ENCODE measurements around the gene SPON1. TPM values are rescaled to one million over a fixed set of nuclear protein-coding genes. Genes with fewer than 3 reads are reported as not detected.

Gene SPON1
- total RNA-seq, 1 experiment from 2014 or later = 0.20 TPM

GRCh38 chr11:14242187-14242586 is 279.7 kb downstream of the SPON1 start:
- H2BK5ac ChIP-seq (ENCODE audit: insufficient read length, low read length) = no peak overlapping the region
- no peak overlapping the region for H2BK12ac ChIP-seq (ENCODE audit: insufficient read length, low read depth, low read length)
- H4K91ac ChIP-seq (ENCODE audit: insufficient read length, low read depth, low read length) = no peak overlapping the region
- H3K9ac ChIP-seq (ENCODE audit: extremely low read depth, insufficient read length, low read length) = no peak overlapping the region
- peaks cover 3% of the 10 kb centered on the region for H3K23me2 ChIP-seq (ENCODE audit: insufficient read length, low read depth, low read length, poor library complexity, severe bottlenecking)
- Mint-ChIP-seq H3K27ac (no peak overlapping the region), H3K9me3 (no peaks in the 10 kb centered on the region), H3K4me3 (no peak overlapping the region), H3K36me3 (ENCODE audit: insufficient read depth in 1 of 3, low read depth in 3 of 3) (no peaks in the 10 kb centered on the region; a peak in 1 of 7 replicates), H3K27me3 (ENCODE audit: low read depth) (peaks cover 1% of the 10 kb centered on the region; the same call in 1 of the 2 replicates), H3K4me1 (peaks cover 5 to 6% of the 10 kb centered on the region in 2 experiments; a peak in 3 of 4 replicates)
- H3T11ph ChIP-seq (ENCODE audit: low read length) = no peak overlapping the region
- H2BK20ac ChIP-seq (ENCODE audit: low read depth, low read length, poor library complexity, severe bottlenecking) = no peak overlapping the region
- no peaks in the 10 kb centered on the region for H4K20me1 ChIP-seq (ENCODE audit: control insufficient read depth, insufficient read depth, insufficient read length)
- H2AK5ac ChIP-seq (ENCODE audit: insufficient read length, low read length) = no peak overlapping the region
- no peaks in the 10 kb centered on the region for H3K79me2 ChIP-seq (ENCODE audit: insufficient read depth, low read length)
- H3K23ac ChIP-seq (ENCODE audit: insufficient read length, low read depth, low read length) = no peak overlapping the region
- TF ChIP-seq, protein P1, sequence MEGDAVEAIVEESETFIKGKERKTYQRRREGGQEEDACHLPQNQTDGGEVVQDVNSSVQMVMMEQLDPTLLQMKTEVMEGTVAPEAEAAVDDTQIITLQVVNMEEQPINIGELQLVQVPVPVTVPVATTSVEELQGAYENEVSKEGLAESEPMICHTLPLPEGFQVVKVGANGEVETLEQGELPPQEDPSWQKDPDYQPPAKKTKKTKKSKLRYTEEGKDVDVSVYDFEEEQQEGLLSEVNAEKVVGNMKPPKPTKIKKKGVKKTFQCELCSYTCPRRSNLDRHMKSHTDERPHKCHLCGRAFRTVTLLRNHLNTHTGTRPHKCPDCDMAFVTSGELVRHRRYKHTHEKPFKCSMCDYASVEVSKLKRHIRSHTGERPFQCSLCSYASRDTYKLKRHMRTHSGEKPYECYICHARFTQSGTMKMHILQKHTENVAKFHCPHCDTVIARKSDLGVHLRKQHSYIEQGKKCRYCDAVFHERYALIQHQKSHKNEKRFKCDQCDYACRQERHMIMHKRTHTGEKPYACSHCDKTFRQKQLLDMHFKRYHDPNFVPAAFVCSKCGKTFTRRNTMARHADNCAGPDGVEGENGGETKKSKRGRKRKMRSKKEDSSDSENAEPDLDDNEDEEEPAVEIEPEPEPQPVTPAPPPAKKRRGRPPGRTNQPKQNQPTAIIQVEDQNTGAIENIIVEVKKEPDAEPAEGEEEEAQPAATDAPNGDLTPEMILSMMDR (conservative IDR thresholded peaks at IDR 0.05) = no peak
- DNase-seq = no peak
- H3K27me3 ChIP-seq (ENCODE audit: insufficient read depth, low read length) = no peaks in the 10 kb centered on the region; the same call in 1 of the 2 replicates
- H3K79me1 ChIP-seq (ENCODE audit: insufficient read depth, low read depth, low read length, poor library complexity, severe bottlenecking) = no peaks in the 10 kb centered on the region
- H3K4ac ChIP-seq (ENCODE audit: low read depth, low read length) = no peak overlapping the region
- H4K8ac ChIP-seq (replicated peaks; ENCODE audit: insufficient read length, low read depth, low read length) = no peak overlapping the region
- H3K56ac ChIP-seq (ENCODE audit: insufficient read length, low read depth, low read length) = no peak overlapping the region
- no peak overlapping the region for H3K4me2 ChIP-seq (ENCODE audit: insufficient read depth, insufficient read length, low read length)
- H2BK15ac ChIP-seq (ENCODE audit: low read depth, low read length) = no peak overlapping the region
- no peak overlapping the region for H3K27ac ChIP-seq (ENCODE audit: insufficient read length, low read depth, low read length)
- H4K5ac ChIP-seq (ENCODE audit: insufficient read length, low read depth, low read length) = no peak overlapping the region
- WGBS (ENCODE audit: extremely low coverage, insufficient read length, low lambda C conversion rate) = no CpG with 5 or more reads among the region's 4 CpGs
- H3K18ac ChIP-seq (ENCODE audit: insufficient read length, low read depth, low read length) = no peak overlapping the region
- no peaks in the 10 kb centered on the region for H3K4me1 ChIP-seq (ENCODE audit: insufficient read depth, low read length)
- H2AFZ ChIP-seq (ENCODE audit: low read length) = no peak overlapping the region
- H3K9me3 ChIP-seq (ENCODE audit: control insufficient read depth, low read depth, low read length) = no peaks in the 10 kb centered on the region
- no peak overlapping the region for H2BK120ac ChIP-seq (ENCODE audit: low read depth, low read length, poor library complexity, severe bottlenecking)
- no peak overlapping the region for H3K14ac ChIP-seq (ENCODE audit: insufficient read depth, low read length)

All from H9 (cell line).